Jurkat, Clone E6-1 (cell line): Measurements from ENCODE around the gene ZBTB16.

Experiments used
- DNase-seq: peaks from one replicate; pipeline ENCODE4 v3.0.0-alpha.2; 2011; ENCODE audit warnings: low read depth, low spot score
- H3K4me3 ChIP-seq: 2 replicates; pipeline ENCODE4 v1.5.1; 2011; ENCODE audit warnings: mild to moderate bottlenecking, low read length, control low read depth, moderate library complexity

The ZBTB16 gene

GRCh38 chr11:114171257-114172054 is 111.9 kb downstream of the ZBTB16 start:
- no peak overlapping the region for H3K4me3 ChIP-seq
- no peak for DNase-seq

GRCh38 chr11:114172055-114172861 is 112.7 kb downstream of the ZBTB16 start:
- peak overlapping the region; percentile 15; the same call in 1 of the 2 replicates for H3K4me3 ChIP-seq
- peak; percentile 63 for DNase-seq

DNA sequence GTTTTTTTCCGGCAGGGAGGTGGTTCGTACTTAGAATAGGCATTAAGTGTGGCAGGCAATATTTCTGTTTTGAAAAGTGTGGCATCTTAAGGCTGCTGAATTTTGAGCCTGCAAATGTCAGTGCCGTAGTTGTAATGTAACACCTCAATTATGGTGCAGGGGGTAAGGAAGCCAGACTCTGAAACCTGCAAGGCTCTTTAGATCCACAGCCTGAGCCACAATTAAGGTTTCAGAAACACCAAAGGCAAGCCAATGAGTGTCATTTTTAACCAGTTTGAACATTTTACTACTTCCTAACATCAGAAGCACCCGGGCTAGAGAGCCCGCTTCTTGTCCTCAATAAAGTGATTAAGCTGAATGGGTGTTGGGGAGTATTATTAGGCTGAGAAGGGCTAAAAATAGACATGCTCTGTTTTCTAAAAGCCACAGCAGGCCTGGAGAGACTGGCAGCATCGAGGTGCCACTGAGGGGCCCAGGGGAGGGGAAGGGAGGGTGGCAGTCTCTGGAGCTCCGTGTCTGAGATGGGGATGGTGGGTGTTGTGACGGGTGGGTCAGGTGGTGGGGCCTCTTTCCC is 113.4 kb downstream of the ZBTB16 start:
- peak; percentile 75 for DNase-seq
- peak overlapping the region; percentile 15; the same call in 1 of the 2 replicates for H3K4me3 ChIP-seq

DNA sequence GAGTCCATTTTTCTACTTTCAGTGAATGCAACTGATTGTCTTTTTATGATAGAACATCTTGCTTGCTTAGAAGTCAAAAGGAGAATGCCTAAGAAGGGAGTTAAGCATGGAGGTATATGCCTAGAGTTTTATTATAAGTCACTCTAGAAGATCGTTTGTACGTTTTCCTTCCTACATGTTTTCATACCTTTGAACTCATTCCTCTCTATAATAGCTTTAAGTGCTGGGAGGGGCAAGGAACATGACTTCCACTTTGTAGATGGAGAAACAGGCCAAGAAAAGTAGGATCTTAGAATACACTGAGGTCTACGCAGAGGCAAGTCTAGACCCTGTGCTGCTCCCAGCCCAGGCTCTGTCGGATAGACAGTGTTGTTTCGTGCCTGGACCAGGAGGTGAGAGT is 114.3 kb downstream of the ZBTB16 start:
- H3K4me3 ChIP-seq: no peak overlapping the region
- DNase-seq: no peak

- DNase-seq: no peak
- H3K4me3 ChIP-seq: no peak overlapping the region
These were observed 115.4 kb downstream of the ZBTB16 start for GRCh38 chr11:114174712-114175495.

DNA sequence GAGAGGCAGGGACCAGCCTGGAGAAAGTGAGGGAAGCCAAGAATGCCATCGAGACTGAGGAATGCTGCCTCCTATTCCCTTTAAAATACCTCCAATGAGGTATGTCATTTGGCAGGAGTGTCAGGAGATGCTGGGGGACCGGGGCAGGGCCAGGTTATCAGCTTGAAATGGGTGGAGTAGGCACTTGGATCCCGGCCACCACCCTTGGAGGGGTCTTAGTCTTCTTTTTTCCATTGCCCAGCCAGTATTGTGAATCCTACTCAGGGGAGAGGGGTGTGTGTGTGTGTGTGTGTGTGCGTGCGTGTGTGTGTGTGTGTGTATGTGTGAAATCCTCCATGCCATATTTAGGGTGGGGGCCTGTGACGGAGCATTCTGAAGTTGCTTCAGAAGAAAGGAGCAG is 116.2 kb downstream of the ZBTB16 start:
- DNase-seq: no peak
- no peak overlapping the region for H3K4me3 ChIP-seq

DNA sequence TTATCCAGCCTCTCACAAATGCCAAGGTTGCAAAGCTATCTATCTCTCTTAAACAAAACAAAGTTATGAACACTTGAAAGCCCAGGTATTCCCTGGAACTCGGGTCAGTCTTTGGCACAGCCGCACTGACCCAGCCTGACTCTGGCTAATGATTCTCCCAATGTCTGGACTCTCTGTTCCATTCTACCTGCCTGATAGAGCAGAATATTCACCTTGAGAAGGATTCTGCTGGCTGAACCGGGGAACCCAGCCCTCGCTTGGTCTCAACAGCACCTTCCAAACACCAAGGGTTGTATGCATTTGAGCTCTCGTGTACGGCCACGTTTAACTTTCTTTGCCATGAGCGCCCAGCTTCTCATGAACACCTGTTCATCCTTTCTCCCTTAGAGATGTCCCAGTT is 116.8 kb downstream of the ZBTB16 start:
- DNase-seq: no peak
- H3K4me3 ChIP-seq: no peak overlapping the region

- H3K4me3 ChIP-seq: no peak overlapping the region
- no peak for DNase-seq
These were observed 119.1 kb downstream of the ZBTB16 start for GRCh38 chr11:114178656-114179055.

- no peak for DNase-seq
- H3K4me3 ChIP-seq: no peak overlapping the region
These were observed 119.9 kb downstream of the ZBTB16 start for GRCh38 chr11:114179234-114179941.

- H3K4me3 ChIP-seq: no peak overlapping the region
- DNase-seq: no peak
These were observed 121.0 kb downstream of the ZBTB16 start for GRCh38 chr11:114180301-114181055.

- no peak for DNase-seq
- H3K4me3 ChIP-seq: no peak overlapping the region
These were observed 121.7 kb downstream of the ZBTB16 start for GRCh38 chr11:114181195-114181594.

- DNase-seq: no peak
These were observed 122.2 kb downstream of the ZBTB16 start for GRCh38 chr11:114181752-114182151.

DNA sequence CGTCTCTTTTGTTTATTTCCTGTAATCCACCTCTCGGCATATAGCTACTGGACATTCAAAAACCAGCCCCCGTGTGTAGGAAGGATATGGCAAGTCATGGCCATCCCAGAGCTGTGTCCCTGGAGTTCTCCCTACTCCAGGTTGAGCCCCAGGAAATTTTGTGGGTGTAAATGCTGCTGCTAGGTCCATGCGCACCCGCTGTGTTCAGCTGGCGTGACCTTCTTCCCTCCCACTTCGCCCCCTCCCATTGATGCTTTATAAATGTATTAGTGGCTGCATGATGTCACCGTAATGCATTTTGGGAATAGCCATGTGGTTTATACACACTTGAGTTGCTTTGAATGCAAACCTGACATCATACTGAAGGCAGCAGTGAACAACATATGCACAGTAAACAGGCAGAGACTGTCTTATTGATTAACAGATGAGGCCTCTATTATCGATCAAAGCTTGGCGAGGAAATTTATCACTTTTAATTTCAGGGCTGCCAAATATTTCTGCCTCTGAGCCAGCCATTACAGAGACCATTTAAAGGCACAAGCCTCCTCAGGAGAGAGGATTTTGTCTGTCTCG is 123.0 kb downstream of the ZBTB16 start:
- no peak overlapping the region for H3K4me3 ChIP-seq
- no peak for DNase-seq

More at GRCh38 chr11:114181752-114182151, 122.2 kb downstream of the ZBTB16 start:
- H3K4me3 ChIP-seq: no peak overlapping the region

GRCh38 chr11:114183044-114183511 is 123.6 kb downstream of the ZBTB16 start:
- no peak overlapping the region for H3K4me3 ChIP-seq
- DNase-seq: peak; percentile 89

- DNase-seq: no peak
- H3K4me3 ChIP-seq: no peak overlapping the region
These were observed 125.9 kb downstream of the ZBTB16 start for GRCh38 chr11:114185436-114185835.

GRCh38 chr11:114187173-114187572 is 127.7 kb downstream of the ZBTB16 start:
- no peak for DNase-seq
- H3K4me3 ChIP-seq: no peak overlapping the region

- DNase-seq: no peak
- H3K4me3 ChIP-seq: no peak overlapping the region
These were observed 129.5 kb downstream of the ZBTB16 start for GRCh38 chr11:114188851-114189570.
